GM18505 (cell line): Measurements from ENCODE around the gene TPO.
"Not testable (repeated sequence)": the region's sequence is repeated elsewhere in the genome, so short reads cannot be mapped to it uniquely, and the experiment has no call there.

Source experiments
- ATAC-seq: cut with Tn5 transposase; IDR thresholded peaks from one replicate; pipeline ENCODE4 v1.9.1; 2021; ENCODE audit not compliant: unreplicated experiment
- POLR2A ChIP-seq: IDR thresholded peaks from 4 replicates; pipeline ENCODE4 v1.6.1; 2011; ENCODE audit warnings: borderline replicate concordance; ENCODE audit not compliant: insufficient read depth, insufficient read length; ENCODE audit errors: extremely low read depth

TPO gene

GRCh38 chr2:1571477-1572417 is 158.5 kb downstream of the TPO start:
- no peak for ATAC-seq
- no peak for TF ChIP-seq POLR2A

- ATAC-seq = no peak
- no peak for TF ChIP-seq POLR2A
Measured at GRCh38 chr2:1572638-1573037, 159.4 kb downstream of the TPO start.

- no peak for TF ChIP-seq POLR2A
- ATAC-seq = no peak
Measured at GRCh38 chr2:1577846-1578245, 164.6 kb downstream of the TPO start.

- ATAC-seq = not testable (repeated sequence)
Measured at GRCh38 chr2:1581257-1581964, 168.1 kb downstream of the TPO start.

- no peak for ATAC-seq
- no peak for TF ChIP-seq POLR2A
Measured at GRCh38 chr2:1581965-1582625, 168.8 kb downstream of the TPO start.

GRCh38 chr2:1582891-1583341 is 169.7 kb downstream of the TPO start:
- TF ChIP-seq POLR2A = no peak
- no peak for ATAC-seq

GRCh38 chr2:1584051-1584531 is 170.8 kb downstream of the TPO start:
- TF ChIP-seq POLR2A = no peak

DNA sequence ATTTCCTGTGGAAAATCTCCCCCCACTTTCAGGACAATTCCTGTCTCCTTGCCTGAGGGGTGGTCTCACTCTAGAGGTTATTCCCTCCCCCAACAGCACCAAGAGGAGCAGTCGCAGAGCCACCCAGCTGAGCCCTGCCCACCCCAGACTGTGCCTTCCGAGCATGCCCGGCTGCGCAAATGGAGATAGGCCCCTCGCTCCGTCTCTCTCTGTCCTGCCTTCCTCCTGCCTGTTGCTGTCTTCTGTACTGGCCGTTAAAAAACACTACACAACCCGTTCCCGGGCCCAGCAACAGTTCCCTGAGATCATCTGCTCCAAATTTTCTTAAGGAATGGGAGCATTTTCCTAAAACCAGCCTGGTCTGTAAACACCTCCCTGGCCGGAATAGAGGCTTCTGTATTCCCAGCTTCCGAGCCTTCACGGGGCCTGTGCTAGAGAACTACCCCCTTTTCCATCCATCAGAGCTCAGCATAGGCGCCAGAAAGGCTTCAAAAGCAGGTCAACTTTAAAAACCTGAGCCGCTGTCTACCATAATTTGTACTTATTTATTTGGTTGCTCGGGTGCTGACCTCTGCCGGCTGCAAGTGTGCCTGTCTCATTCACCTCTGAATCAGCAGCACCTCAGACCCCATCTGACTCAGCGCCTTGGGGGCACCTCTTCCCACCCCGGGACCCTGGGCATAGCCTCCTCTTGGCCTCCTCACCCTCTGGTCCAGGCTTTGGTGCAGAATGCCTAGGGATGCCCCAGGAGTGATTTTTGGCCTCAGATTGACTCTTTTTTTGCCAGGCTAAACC is 171.6 kb downstream of the TPO start:
- ATAC-seq = no peak
- TF ChIP-seq POLR2A = no peak

More at GRCh38 chr2:1584051-1584531, 170.8 kb downstream of the TPO start:
- no peak for ATAC-seq

DNA sequence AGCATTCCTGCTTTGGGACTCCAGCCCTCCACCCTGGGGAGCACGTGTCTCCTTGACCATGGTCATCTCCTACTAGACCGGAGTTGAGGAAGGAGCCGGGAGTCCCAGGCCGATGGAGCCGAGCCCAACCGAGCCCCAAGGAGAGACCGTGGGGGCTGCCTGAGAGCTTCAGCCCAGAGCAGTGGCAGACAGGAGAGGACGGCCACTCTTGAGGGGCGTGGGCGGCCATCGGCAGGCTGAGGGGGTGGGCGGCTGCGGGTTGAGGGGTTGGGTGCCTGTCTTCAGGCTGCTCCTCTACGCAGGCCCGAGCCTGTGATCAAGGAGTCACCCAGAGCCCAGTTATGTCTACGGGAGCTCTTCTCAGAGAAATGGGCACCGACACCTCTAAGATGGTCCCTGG is 172.4 kb downstream of the TPO start:
- ATAC-seq = no peak
- TF ChIP-seq POLR2A = no peak

DNA sequence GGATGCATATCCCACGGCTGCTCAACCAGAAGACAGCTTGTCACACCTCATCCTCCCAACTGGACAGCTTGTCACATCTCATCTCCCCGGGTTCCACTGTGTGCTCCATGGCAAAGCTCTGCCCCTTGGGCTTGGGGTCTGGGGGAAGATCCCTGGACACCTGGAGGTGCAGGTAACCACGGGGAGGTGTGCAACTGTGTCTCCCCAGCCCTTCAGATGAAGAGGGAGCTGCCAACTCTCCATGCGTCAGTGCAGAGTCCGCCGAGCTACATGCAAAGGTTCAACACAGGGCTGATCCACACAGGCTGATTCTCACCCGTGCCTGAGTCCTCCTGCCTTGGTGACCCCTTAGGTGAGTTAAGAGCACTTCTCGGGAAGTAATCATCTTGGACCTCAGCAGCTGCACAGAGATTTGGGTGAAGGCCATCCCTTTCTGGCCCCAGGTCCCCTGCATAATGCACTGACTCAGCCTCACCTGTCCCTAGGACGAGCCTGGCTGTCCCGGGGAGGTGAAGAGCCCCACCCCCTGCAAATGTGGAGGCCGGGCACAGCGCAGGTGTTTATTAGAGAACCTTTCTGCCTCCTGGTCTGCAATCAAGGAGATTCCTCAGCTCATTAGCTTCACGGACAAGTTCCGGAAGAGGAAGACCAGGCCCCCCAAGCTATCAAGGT is 173.1 kb downstream of the TPO start:
- ATAC-seq = no peak
- no peak for TF ChIP-seq POLR2A

- TF ChIP-seq POLR2A = no peak
- ATAC-seq = no peak
Measured at GRCh38 chr2:1586923-1587840, 173.9 kb downstream of the TPO start.
